ENCODE measurements around the gene ACTR3. TPM values are rescaled to one million over a fixed set of nuclear protein-coding genes. Genes with fewer than 3 reads are reported as not detected.
A peak's percentile ranks its signal among the peaks of the same experiment; 100 is the strongest.

The ACTR3 gene
- polyA plus RNA-seq, 1 donor from 2014 or later: 255 TPM

DNA sequence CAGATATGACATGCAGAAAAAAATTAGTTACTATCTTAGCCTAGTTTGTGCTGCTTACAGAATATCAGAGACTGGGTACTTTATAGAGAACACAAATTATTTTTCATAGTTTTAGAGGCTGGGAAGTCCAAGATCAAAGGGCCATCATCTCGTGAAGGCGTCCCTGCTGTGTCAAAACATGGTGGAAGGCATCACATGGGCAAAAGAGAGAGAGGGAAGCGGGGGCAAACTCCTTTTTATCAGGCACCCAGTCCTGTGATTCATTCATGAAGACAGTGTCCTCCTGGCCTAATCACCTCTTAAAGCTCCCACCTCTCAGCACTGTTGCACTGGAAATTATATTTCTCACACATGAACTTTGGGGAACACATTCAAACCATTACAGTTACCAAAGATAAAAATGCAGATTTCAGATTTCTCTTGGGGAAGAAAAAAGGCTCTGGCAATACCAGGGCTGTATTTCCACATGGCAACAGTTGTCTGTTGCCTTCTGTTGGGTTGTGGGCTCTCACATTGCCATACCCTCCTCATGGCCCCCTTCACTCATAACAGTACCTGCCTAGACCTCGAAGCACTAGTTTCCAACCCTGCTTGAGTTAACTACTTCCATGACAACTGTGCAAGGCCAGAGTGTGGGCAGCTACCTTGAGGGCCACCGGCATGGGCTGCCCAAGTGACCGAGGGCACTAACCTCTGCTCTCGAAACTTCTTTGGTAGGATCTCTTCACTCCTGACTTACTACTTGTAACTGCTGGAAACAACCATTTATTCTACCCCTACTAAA lies 2.7 kb upstream of the ACTR3 start:
- Histone ChIP-seq H3K9me2 (ENCODE audit: insufficient read depth, low read length) (no peaks in the 10 kb centered on the region), H3K4me2 (ENCODE audit: low read length) (peak overlapping the region; percentile 77), H3K27me3 (ENCODE audit: insufficient read depth, low read depth, low read length) (no peaks in the 10 kb centered on the region), H2AFZ (ENCODE audit: low read depth, low read length) (no peak overlapping the region), H4K20me1 (ENCODE audit: insufficient read depth) (no peaks in the 10 kb centered on the region), H3K79me2 (replicated peaks; ENCODE audit: insufficient read depth, low read length) (peaks cover 31% of the 10 kb centered on the region), H3K9ac (ENCODE audit: low read length) (no peak overlapping the region), H3F3A (ENCODE audit: insufficient read depth, low read length, poor library complexity, severe bottlenecking) (peaks cover 11% of the 10 kb centered on the region), H3K4me3 (ENCODE audit: low read length) (peak overlapping the region; percentile 88), H3K36me3 (ENCODE audit: insufficient read depth, low read length) (no peaks in the 10 kb centered on the region), H3K9me3 (ENCODE audit: low read length) (no peaks in the 10 kb centered on the region), H3K27ac (ENCODE audit: low read length) (no peak overlapping the region)
- no peak for TF ChIP-seq EP300 (conservative IDR thresholded peaks at IDR 0.05; ENCODE audit: poor library complexity, severe bottlenecking)
- no peak for TF ChIP-seq POLR2AphosphoS5 (IDR thresholded peaks at IDR 0.05)
- no peak for TF ChIP-seq MXI1 (conservative IDR thresholded peaks at IDR 0.05; ENCODE audit: poor library complexity, severe bottlenecking)
- TF ChIP-seq SMC3 (conservative IDR thresholded peaks at IDR 0.05; ENCODE audit: poor library complexity): no peak
- TF ChIP-seq TAF1 (IDR thresholded peaks at IDR 0.05; ENCODE audit: low read depth): no peak
- TF ChIP-seq, protein P1, sequence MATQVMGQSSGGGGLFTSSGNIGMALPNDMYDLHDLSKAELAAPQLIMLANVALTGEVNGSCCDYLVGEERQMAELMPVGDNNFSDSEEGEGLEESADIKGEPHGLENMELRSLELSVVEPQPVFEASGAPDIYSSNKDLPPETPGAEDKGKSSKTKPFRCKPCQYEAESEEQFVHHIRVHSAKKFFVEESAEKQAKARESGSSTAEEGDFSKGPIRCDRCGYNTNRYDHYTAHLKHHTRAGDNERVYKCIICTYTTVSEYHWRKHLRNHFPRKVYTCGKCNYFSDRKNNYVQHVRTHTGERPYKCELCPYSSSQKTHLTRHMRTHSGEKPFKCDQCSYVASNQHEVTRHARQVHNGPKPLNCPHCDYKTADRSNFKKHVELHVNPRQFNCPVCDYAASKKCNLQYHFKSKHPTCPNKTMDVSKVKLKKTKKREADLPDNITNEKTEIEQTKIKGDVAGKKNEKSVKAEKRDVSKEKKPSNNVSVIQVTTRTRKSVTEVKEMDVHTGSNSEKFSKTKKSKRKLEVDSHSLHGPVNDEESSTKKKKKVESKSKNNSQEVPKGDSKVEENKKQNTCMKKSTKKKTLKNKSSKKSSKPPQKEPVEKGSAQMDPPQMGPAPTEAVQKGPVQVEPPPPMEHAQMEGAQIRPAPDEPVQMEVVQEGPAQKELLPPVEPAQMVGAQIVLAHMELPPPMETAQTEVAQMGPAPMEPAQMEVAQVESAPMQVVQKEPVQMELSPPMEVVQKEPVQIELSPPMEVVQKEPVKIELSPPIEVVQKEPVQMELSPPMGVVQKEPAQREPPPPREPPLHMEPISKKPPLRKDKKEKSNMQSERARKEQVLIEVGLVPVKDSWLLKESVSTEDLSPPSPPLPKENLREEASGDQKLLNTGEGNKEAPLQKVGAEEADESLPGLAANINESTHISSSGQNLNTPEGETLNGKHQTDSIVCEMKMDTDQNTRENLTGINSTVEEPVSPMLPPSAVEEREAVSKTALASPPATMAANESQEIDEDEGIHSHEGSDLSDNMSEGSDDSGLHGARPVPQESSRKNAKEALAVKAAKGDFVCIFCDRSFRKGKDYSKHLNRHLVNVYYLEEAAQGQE (IDR thresholded peaks at IDR 0.05; ENCODE audit: borderline replicate concordance): no peak
- TF ChIP-seq RAD21 (conservative IDR thresholded peaks at IDR 0.05): no peak
- TF ChIP-seq, protein P2, sequence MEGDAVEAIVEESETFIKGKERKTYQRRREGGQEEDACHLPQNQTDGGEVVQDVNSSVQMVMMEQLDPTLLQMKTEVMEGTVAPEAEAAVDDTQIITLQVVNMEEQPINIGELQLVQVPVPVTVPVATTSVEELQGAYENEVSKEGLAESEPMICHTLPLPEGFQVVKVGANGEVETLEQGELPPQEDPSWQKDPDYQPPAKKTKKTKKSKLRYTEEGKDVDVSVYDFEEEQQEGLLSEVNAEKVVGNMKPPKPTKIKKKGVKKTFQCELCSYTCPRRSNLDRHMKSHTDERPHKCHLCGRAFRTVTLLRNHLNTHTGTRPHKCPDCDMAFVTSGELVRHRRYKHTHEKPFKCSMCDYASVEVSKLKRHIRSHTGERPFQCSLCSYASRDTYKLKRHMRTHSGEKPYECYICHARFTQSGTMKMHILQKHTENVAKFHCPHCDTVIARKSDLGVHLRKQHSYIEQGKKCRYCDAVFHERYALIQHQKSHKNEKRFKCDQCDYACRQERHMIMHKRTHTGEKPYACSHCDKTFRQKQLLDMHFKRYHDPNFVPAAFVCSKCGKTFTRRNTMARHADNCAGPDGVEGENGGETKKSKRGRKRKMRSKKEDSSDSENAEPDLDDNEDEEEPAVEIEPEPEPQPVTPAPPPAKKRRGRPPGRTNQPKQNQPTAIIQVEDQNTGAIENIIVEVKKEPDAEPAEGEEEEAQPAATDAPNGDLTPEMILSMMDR (IDR thresholded peaks at IDR 0.05; ENCODE audit: poor library complexity, severe bottlenecking): no peak
- no peak for TF ChIP-seq EZH2 (IDR thresholded peaks at IDR 0.05; ENCODE audit: borderline replicate concordance, insufficient read depth, low read length, poor library complexity, severe bottlenecking)

DNA sequence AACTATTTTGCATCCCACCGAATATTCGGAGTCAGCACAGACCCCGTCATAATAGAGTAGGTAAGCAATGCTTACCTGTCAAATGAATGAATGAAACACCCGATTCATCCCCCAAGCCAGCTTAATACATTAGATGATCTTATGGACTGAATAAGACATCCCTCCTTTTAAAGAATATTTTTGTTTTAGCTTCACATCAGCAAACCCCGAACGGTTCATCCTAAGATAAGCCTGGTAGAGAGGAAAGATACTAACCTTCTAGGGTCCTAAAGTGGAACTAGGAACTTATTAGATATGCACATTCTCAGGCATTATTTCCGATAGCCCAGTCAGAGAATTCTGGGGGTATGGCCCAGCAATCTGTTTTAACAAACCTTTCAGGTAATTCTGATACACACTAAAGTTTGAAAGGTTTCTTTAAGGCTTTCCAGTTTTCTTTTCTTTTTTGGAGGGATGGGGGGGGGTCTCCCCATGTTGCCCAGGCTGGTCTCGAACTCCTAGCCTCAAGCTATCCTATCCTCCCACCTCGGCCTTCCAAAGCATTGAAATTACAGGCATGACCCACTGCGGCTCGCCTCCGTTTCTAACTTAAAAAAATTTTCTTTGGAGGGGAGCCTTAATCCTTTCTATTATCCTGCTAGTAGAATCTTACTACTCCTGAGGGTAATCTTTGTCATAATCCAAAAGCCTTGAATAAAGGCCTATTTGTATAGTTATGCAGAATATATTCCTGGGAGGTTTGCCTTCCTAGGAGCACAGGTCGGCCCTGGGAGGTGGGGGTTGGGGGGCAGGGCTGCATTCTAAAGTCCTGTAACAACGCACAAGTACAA lies 1.0 kb upstream of the ACTR3 start:
- Histone ChIP-seq H2AFZ (ENCODE audit: low read depth, low read length) (peak overlapping the region; percentile 88), H3K4me3 (ENCODE audit: low read length) (peak overlapping the region; percentile 88)

More for the DNA sequence above, 1.0 kb upstream of the ACTR3 start:
- no peaks in the 10 kb centered on the region for H3K36me3 ChIP-seq (ENCODE audit: insufficient read depth, low read length)
- H3K27ac ChIP-seq (ENCODE audit: low read length): peak overlapping the region; percentile 97
- H3K4me2 ChIP-seq (ENCODE audit: low read length): peak overlapping the region; percentile 77
- H3K27me3 ChIP-seq (ENCODE audit: insufficient read depth, low read depth, low read length): no peaks in the 10 kb centered on the region
- no peaks in the 10 kb centered on the region for H3K9me2 ChIP-seq (ENCODE audit: insufficient read depth, low read length)
- no peaks in the 10 kb centered on the region for H4K20me1 ChIP-seq (ENCODE audit: insufficient read depth)
- peaks cover 11% of the 10 kb centered on the region for H3F3A ChIP-seq (ENCODE audit: insufficient read depth, low read length, poor library complexity, severe bottlenecking)
- H3K79me2 ChIP-seq (replicated peaks; ENCODE audit: insufficient read depth, low read length): peaks cover 47% of the 10 kb centered on the region
- TF ChIP-seq TAF1 (IDR thresholded peaks at IDR 0.05; ENCODE audit: low read depth) (no peak), EP300 (conservative IDR thresholded peaks at IDR 0.05; ENCODE audit: poor library complexity, severe bottlenecking) (no peak), POLR2AphosphoS5 (IDR thresholded peaks at IDR 0.05) (no peak), SMC3 (conservative IDR thresholded peaks at IDR 0.05; ENCODE audit: poor library complexity) (no peak), RAD21 (conservative IDR thresholded peaks at IDR 0.05) (no peak), MXI1 (conservative IDR thresholded peaks at IDR 0.05; ENCODE audit: poor library complexity, severe bottlenecking) (no peak), EZH2 (IDR thresholded peaks at IDR 0.05; ENCODE audit: borderline replicate concordance, insufficient read depth, low read length, poor library complexity, severe bottlenecking) (no peak)
- TF ChIP-seq, protein P1 (IDR thresholded peaks at IDR 0.05; ENCODE audit: borderline replicate concordance): no peak
- TF ChIP-seq, protein P2 (IDR thresholded peaks at IDR 0.05; ENCODE audit: poor library complexity, severe bottlenecking): no peak
- peak overlapping the region; percentile 99 for H3K9ac ChIP-seq (ENCODE audit: low read length)
- H3K9me3 ChIP-seq (ENCODE audit: low read length): no peaks in the 10 kb centered on the region

Data from neural cell (in vitro differentiated cells).